ENCODE results near the gene MCOLN2.
"Not testable (repeated sequence)": the region's sequence is repeated elsewhere in the genome, so short reads cannot be mapped to it uniquely, and the experiment has no call there.

MCOLN2 gene

GRCh38 chr1:84939761-84940160 is 57.2 kb downstream of the MCOLN2 start:
- DNase-seq: no peak

- DNase-seq: no peak
These were observed 57.8 kb downstream of the MCOLN2 start for GRCh38 chr1:84939151-84939550.

DNA sequence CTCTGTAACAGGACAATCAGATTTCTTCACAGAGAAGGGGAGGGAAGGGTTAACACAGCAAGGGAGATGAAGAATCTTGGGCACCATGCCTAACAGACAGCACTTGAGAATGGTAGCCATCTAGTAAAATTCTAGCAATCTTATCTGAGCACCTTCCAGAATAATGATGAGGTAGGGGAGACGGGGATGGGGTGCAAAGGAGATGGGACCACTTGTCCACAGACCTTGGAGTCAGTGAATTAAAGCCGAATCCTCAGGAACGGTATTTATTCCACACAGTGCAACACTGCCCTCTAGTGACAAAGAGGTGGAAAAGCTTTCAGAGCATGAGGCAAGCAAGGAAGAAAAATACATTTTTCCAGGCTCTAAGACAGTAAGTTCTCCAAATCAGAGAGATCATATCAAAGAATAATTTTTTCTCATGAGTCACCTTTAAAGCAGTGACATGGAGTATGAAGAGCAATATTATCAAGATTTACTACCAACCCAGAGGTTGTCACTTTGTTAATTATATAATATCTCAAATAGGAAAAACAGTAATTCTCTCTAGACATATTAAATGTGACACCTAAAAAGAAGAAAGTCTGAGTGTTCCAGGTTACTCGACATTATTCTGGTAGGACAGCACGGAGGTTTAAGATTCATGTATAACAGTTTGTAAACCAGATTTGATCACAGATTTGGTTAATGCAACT is 60.6 kb downstream of the MCOLN2 start:
- DNase-seq: peak; percentile 9

DNA sequence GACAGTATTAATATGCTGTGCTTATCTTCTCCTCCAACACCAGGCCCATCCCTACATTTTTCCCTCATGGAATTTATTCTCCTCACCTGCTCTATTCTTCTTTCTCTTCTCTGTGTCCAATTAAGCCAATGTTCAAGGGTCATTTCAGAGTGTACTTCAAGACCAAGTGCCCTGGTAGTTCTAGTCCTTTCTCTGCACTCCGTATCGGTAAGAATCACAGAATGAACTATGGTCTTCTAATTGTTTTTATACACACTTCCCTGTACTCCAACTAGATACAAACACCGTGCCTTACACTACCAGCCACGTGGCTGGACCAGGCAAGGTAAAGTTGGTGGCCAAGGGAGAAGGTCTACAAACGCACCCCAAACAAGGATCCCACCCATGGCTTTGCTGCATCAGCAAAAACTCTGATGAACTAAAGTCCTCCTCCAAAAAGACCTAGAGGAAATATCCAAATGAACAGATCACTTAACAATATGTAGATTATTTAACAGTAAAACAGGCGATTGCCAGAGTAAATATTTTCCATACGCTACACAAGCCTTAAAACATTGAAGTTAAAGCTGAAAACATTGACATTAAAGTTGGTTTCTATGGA is 63.8 kb downstream of the MCOLN2 start:
- DNase-seq: no peak

- DNase-seq: no peak
These were observed 66.1 kb downstream of the MCOLN2 start for GRCh38 chr1:84930831-84931230.

- DNase-seq: no peak
These were observed 66.6 kb downstream of the MCOLN2 start for GRCh38 chr1:84930329-84930728.

DNA sequence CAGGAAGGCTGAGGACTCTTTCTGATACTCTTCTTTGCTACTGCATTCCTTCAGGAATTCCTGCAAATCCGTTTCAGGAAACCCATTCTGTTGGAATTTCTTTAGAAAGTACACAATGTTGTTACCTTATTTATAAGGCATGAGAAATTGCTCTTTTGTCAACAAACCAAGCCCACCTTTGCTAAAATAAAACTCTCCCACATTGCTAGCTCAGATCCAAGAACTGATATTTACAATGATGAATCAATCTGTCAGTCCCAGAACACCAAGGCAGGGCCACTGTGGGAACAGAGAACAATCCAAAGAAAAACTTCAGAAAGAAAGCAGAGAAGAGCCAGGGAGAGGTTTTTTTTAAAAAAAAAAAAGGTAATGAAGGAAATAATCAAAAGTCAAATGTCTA is 67.3 kb downstream of the MCOLN2 start:
- no peak for DNase-seq

GRCh38 chr1:84928979-84929378 is 67.9 kb downstream of the MCOLN2 start:
- no peak for DNase-seq

GRCh38 chr1:84923317-84923716 is 73.6 kb downstream of the MCOLN2 start:
- DNase-seq: no peak

GRCh38 chr1:84920159-84920558 is 76.8 kb downstream of the MCOLN2 start:
- no peak for DNase-seq

DNA sequence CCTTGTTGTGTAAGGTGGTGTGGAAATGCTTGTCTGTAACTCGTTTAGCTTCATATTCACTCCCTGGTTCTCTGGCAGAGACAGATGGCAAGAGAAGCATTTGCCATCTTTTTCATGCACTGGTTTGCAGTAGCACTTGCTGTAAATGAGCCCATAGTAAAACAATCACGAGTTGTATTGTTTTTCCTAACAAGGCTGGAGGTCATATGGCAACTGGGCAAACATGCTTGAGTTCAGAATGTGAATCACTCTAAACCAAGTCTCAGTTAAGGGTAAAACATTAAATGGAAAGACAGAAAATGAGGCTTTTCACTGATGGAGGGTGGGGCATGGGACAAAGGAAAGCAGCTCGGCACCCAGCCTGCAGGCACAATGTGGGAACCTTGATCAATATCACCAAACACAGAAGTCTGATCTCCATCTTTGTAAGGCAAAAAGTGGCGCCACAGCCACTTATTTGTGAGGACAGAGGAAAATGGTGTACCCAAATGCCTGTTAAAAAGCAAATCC is 77.4 kb downstream of the MCOLN2 start:
- DNase-seq: no peak

GRCh38 chr1:84918726-84919336 is 78.1 kb downstream of the MCOLN2 start:
- DNase-seq: no peak

GRCh38 chr1:84916897-84917296 is 80.0 kb downstream of the MCOLN2 start:
- DNase-seq: no peak

DNA sequence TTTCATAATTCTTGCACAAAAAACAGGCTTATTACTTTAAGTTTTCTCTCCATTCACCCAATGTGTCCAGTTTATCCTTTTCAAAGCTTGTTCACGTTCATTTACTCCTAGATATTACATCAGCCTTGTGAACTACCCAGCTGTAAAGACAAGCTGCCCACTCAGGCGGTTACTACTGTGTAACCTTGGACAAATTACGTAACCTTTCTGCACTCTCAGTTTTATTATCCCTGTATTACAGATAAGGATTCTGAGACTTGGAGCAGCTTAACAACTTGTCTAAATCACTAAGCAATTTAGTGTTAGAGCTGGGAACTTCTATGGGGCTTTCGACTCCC is 83.4 kb downstream of the MCOLN2 start:
- no peak for DNase-seq

- DNase-seq: no peak
These were observed 84.0 kb downstream of the MCOLN2 start for GRCh38 chr1:84912726-84913554.

DNA sequence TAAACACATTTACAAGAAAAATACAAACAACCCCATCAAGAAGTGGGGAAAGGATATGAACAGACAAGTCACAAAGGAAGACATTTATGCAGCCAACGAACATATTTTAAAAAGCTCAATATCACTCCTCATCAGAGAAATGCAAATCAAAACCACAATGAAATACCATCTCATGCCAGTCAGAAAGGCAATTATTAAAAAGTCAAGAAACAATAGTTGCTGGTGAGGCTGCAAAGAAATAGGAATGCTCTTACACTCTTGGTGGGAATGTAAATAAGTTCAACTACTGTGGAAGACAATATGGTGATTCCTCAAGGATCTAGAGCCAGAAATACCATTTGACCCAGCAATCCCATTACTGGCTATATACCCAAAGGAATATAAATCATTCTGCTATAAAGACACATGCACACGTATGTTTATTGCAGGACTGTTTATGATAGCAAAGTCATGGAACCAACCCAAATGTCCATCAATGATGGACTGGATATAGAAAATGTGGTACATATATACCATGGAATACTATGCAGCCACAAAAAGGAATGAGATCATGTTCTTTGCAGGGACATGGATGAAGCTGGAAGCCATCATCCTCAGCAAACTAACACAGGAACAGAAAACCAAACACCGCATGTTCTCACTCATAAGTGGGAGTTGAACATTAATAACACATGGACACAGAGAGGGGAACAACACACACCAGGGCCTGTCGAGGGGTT is 88.0 kb downstream of the MCOLN2 start:
- DNase-seq: not testable (repeated sequence)

DNA sequence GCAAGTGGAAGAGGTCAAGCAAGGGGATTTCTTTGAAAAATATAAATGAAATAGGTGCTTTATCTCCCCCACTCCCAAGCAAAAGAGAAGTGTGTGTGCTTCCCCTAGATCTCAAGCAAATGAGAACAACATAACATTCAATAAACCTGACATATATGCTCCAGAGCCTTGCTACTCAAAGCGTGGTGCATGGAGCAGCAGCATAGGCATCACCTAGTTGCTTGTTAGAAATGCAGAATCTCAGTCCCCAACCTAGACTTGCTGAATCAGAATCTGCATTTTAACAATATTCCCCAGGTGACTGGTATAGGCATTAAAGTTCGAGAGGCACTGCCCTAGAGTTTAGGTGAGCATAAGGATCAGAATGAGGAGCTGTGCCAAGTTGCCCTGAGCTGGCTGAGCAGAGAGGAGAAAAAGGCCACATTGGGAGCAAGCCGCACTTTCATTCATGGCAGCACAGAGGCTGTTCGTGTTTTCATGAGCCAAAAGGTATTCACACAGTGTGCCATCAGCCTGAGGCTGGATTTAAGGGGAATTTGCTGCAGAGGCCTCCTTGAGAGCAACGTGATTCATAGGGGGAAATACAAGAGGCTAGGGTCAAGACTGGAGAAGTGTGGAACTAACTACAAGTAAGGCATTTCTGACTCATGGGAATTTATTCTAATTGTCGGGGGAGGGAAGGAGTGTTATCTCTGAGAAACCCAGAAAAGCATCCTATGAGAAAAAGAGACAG is 89.7 kb downstream of the MCOLN2 start:
- DNase-seq: no peak

- not testable (repeated sequence) for DNase-seq
These were observed 94.2 kb downstream of the MCOLN2 start for GRCh38 chr1:84902727-84903126.

DNA sequence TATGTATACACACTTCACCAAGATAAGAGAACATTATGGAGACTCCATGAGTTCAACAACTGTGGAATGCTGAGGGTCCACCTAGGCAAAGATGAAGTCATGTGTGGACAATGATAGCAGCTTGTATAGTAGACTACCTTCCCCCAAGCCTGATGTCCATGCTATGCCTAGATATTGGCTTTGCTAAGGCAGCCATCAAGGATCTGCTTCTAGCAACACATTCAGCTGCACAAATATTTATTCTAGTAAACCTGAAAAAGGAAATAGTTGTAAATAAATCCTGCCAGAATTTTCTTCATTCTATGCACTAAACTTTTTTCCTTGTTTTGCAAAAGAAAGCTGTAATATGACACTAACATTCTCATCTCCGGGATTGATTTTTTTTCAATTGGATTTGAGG is 96.9 kb downstream of the MCOLN2 start:
- no peak for DNase-seq

DNA sequence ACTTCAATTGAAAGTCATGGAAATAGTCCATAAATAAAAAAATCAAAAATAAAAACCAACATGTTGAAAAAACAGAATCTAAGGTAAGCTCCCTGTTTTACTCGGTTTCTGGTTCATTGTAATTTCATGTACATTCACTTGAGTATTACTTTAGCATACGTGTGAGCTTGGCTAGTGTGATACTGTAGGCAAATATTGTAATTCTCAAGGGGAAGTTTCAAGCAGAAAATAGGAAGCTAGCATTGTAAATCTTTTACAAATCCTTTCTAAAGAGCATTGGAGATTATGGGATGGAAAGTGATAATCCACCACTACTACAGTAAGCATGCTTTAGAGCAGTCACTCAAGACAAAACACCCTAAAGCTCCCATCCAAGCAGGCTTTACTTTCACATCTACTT is 100.6 kb downstream of the MCOLN2 start:
- no peak for DNase-seq

- DNase-seq: no peak
These were observed 104.0 kb downstream of the MCOLN2 start, which contains the start of gene LPAR3 for GRCh38 chr1:84892705-84893618. LPAR3 (minus strand) TSS chr1:84893206; CDS start chr1:84866120, 27,086 bp downstream.

All from CD4-positive, alpha-beta T cell treated with Interferon gamma for 1 hour (primary cell).